ENCODE results near the gene FBXO30. TPM values are rescaled to one million over a fixed set of nuclear protein-coding genes. Genes with fewer than 3 reads are reported as not detected.

FBXO30 gene
- total RNA-seq, 1 donor from 2014 or later: 9.5 TPM

- no peak for TF ChIP-seq CTCF (IDR thresholded peaks at IDR 0.05; ENCODE audit: insufficient read depth, low read length, severe bottlenecking)
- Histone ChIP-seq H3K36me3 (ENCODE audit: control insufficient read depth, insufficient read depth, low read length) (no peaks in the 10 kb centered on the region), H3K4me3 (ENCODE audit: low read depth, low read length) (no peak overlapping the region), H3K27me3 (ENCODE audit: control insufficient read depth, insufficient read depth, low read length) (no peaks in the 10 kb centered on the region)
- DNase-seq (ENCODE audit: low read depth) (no peak), FAIRE-seq (no peak)
These were observed 4.8 kb downstream of the FBXO30 start for GRCh38 chr6:145809785-145810184.

- no peak for TF ChIP-seq CTCF (IDR thresholded peaks at IDR 0.05; ENCODE audit: insufficient read depth, low read length, severe bottlenecking)
- Histone ChIP-seq H3K27me3 (ENCODE audit: control insufficient read depth, insufficient read depth, low read length) (no peaks in the 10 kb centered on the region), H3K4me3 (ENCODE audit: low read depth, low read length) (no peak overlapping the region), H3K36me3 (ENCODE audit: control insufficient read depth, insufficient read depth, low read length) (no peaks in the 10 kb centered on the region)
- DNase-seq (ENCODE audit: low read depth) (no peak), FAIRE-seq (no peak)
These were observed 5.4 kb downstream of the FBXO30 start for GRCh38 chr6:145809211-145809610.

- no peak overlapping the region for H3K4me3 ChIP-seq (ENCODE audit: low read depth, low read length)
- FAIRE-seq (no peak), DNase-seq (ENCODE audit: low read depth) (no peak)
- H3K36me3 ChIP-seq (ENCODE audit: control insufficient read depth, insufficient read depth, low read length): no peaks in the 10 kb centered on the region
- H3K27me3 ChIP-seq (ENCODE audit: control insufficient read depth, insufficient read depth, low read length): no peaks in the 10 kb centered on the region
- no peak for TF ChIP-seq CTCF (IDR thresholded peaks at IDR 0.05; ENCODE audit: insufficient read depth, low read length, severe bottlenecking)
These were observed 6.4 kb downstream of the FBXO30 start for GRCh38 chr6:145808239-145808638.

GRCh38 chr6:145802141-145802540 lies 12.5 kb downstream of the FBXO30 start:
- TF ChIP-seq CTCF (IDR thresholded peaks at IDR 0.05; ENCODE audit: insufficient read depth, low read length, severe bottlenecking): no peak
- no peak overlapping the region for H3K4me3 ChIP-seq (ENCODE audit: low read depth, low read length)
- peaks cover 1% of the 10 kb centered on the region for H3K36me3 ChIP-seq (ENCODE audit: control insufficient read depth, insufficient read depth, low read length)
- no peak for DNase-seq (ENCODE audit: low read depth)
- no peak for FAIRE-seq
- H3K27me3 ChIP-seq (ENCODE audit: control insufficient read depth, insufficient read depth, low read length): no peaks in the 10 kb centered on the region

- peaks cover 1% of the 10 kb centered on the region for H3K36me3 ChIP-seq (ENCODE audit: control insufficient read depth, insufficient read depth, low read length)
- no peak overlapping the region for H3K4me3 ChIP-seq (ENCODE audit: low read depth, low read length)
- DNase-seq (ENCODE audit: low read depth) (no peak), FAIRE-seq (no peak)
- TF ChIP-seq CTCF (IDR thresholded peaks at IDR 0.05; ENCODE audit: insufficient read depth, low read length, severe bottlenecking): no peak
- H3K27me3 ChIP-seq (ENCODE audit: control insufficient read depth, insufficient read depth, low read length): no peaks in the 10 kb centered on the region
These were observed 13.6 kb downstream of the FBXO30 start for GRCh38 chr6:145801021-145801420.

GRCh38 chr6:145798530-145798929 lies 16.1 kb downstream of the FBXO30 start:
- peaks cover 1% of the 10 kb centered on the region for H3K36me3 ChIP-seq (ENCODE audit: control insufficient read depth, insufficient read depth, low read length)
- FAIRE-seq (no peak), DNase-seq (ENCODE audit: low read depth) (no peak)
- H3K27me3 ChIP-seq (ENCODE audit: control insufficient read depth, insufficient read depth, low read length): no peaks in the 10 kb centered on the region
- TF ChIP-seq CTCF (IDR thresholded peaks at IDR 0.05; ENCODE audit: insufficient read depth, low read length, severe bottlenecking): no peak
- no peak overlapping the region for H3K4me3 ChIP-seq (ENCODE audit: low read depth, low read length)
